Large intestine (tissue), 3 donors: ENCODE results near the gene CPT2. TPM values are rescaled to one million over a fixed set of nuclear protein-coding genes. Genes with fewer than 3 reads are reported as not detected.
"Not testable (repeated sequence)": the region's sequence is repeated elsewhere in the genome, so short reads cannot be mapped to it uniquely, and the experiment has no call there.

Experiments
- DNase-seq, 2 donors: peaks; one replicate each; pipeline versions ENCODE4 v3.0.0 to v3.0.0-alpha.2; 2013
- H3K27ac ChIP-seq: one replicate; pipeline ENCODE4 v1.5.1; 2013; ENCODE audit warnings: low read length
- H3K27me3 ChIP-seq: 2 replicates; pipeline ENCODE4 v1.6.1; 2013; ENCODE audit warnings: low read length; ENCODE audit not compliant: control insufficient read depth, insufficient read depth
- H3K36me3 ChIP-seq: 2 replicates; pipeline ENCODE4 v1.6.1; 2013; ENCODE audit warnings: low read length; ENCODE audit not compliant: control insufficient read depth, insufficient read depth
- H3K4me1 ChIP-seq: one replicate; pipeline ENCODE4 v1.6.1; 2013; ENCODE audit warnings: low read length; ENCODE audit not compliant: control insufficient read depth, insufficient read depth
- H3K4me3 ChIP-seq: one replicate; pipeline ENCODE4 v1.5.1; 2013; ENCODE audit warnings: low read length
- H3K9me3 ChIP-seq: one replicate; pipeline ENCODE4 v1.6.1; 2013; ENCODE audit warnings: mild to moderate bottlenecking, low read depth, low read length, moderate library complexity; ENCODE audit not compliant: control insufficient read depth
- WGBS: methylation state at CpG from one replicate; pipeline ENCODE4 v1.1.5; 2013; ENCODE audit warnings: low lambda C conversion rate; ENCODE audit not compliant: insufficient coverage; 5-methylcytosine and 5-hydroxymethylcytosine counted together
- polyA plus RNA-seq: library from polyadenylated mRNA; unstranded; fragments of 120-200 nt; gene quantifications from one replicate; pipeline ENCODE4 v1.2.1, GENCODE V29; 2013

The CPT2 gene
- polyA plus RNA-seq, 1 donor = 30.4 TPM

DNA sequence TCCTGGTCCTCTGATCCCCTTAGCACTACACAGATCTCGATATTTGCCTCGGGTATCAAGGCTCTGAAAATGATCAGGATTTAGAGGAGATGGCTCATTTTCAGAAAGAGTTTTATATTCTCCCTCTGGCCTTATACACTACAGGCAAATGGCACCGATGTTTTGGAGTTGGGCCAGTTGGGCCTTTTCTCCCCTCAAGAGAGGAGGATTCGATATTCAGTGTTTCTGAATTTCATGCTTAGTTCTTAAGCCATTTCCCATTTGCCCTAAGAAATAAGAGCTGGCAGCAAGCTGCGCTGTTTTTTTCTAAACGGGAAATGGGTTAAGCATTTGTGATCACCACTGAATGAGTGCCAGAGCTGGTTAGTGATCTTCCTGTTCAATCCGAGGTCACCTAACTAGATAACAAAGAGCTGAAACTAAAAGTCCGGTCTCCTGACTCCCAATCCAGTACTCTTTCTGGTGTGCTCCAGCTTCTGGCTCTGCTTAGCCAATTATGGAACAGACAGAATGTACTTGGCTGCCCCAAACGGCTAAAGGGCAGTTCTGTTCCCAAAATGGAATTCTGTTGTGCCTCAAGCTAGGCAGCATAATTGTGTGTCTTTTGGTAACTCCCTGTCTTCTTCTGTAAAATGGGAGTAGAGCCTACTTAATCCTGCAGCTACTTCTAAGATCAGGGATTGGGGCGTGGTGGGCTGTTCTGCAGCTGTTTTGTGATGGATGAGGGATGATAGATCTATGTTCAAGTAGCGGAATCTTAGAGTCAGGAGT, 1.2 kb upstream of the CPT2 start:
- no peak for DNase-seq
- Histone ChIP-seq H3K4me3 (no peak overlapping the region), H3K9me3 (no peaks in the 10 kb centered on the region), H3K27ac (no peak overlapping the region), H3K27me3 (no peaks in the 10 kb centered on the region), H3K4me1 (peaks cover 21% of the 10 kb centered on the region), H3K36me3 (no peaks in the 10 kb centered on the region)
- WGBS = no CpG with 5 or more reads among the region's 11 CpGs

DNA sequence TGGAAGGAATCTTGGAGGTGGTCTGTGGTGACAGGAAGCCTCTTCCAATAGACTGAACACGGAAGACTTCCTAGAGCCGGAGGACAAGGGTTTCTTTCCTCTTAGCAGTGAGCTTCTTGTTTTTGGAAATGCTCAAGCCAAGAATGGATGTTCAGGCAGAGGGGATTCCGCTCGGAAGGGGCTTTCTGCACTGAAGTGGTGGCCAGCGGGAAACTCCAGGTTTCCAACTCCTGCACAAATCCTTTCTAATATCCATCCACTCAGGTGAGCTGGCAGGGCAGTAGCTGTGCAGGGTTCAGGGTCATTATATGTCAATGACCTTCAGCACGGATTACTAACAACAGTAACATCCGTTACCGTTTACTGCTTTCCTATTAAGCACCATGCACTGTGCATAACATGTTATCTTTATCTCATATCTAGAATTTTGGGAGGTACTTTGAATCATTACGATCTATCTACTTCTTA, 573 bp upstream of the CPT2 start:
- H3K9me3 ChIP-seq = no peaks in the 10 kb centered on the region
- H3K36me3 ChIP-seq = peaks cover 5% of the 10 kb centered on the region
- no CpG with 5 or more reads among the region's 9 CpGs for WGBS
- DNase-seq = peak in 1 of 2 donors; percentile 76
- H3K4me3 ChIP-seq = peak overlapping the region; percentile 92
- no peaks in the 10 kb centered on the region for H3K27me3 ChIP-seq
- H3K27ac ChIP-seq = peak overlapping the region; percentile 80
- H3K4me1 ChIP-seq = peaks cover 21% of the 10 kb centered on the region

DNA sequence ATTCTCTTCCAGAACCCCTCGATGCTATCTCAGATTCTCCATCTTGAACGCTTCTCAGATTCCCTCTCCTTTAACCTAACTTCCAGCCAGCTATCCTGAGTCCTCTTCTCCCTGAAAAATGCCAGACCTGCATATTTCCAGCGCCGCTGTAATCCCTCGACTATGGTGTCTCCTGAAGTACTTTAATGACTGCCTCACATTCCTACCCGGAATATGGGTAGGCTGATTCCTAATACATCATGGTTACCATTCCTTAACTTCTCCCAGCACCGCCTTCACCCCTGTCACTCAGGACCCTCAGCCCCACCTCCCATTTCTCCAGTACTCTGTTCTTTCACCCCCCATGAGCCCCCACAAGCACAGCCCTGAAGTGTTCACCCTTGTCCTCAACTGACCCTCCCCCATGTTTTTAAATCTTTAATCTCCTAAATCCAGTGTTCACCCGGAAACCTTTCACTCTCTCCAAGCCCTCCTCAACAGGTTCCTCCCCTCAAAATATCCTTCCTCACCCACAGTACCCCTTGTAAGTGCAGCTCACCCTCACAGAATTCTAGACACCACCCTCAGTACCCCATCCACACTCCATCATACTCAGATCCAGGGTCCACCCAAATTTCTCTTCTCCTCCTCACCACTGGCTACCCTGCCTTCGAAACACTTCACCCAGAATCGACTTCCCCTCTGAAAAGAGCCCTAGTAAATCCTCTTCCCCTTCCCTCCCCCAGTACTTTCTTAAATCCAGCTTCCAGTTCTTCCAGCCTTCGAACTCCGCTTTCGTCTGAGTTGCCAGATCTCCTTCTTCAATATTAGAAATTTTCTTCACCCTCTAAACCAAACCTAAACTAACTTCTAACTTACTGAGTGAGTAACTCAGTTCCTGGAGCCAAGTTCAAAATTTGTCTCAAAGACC, 922 bp downstream of the CPT2 start:
- H3K9me3 ChIP-seq = no peaks in the 10 kb centered on the region
- H3K27ac ChIP-seq = peak overlapping the region; percentile 80
- DNase-seq = peak in 1 of 2 donors; percentile 41
- peaks cover 21% of the 10 kb centered on the region for H3K4me1 ChIP-seq
- WGBS = 46% methylated on average over 6 of the region's 13 CpGs
- peaks cover 17% of the 10 kb centered on the region for H3K36me3 ChIP-seq
- H3K4me3 ChIP-seq = peak overlapping the region; percentile 92
- H3K27me3 ChIP-seq = no peaks in the 10 kb centered on the region

DNA sequence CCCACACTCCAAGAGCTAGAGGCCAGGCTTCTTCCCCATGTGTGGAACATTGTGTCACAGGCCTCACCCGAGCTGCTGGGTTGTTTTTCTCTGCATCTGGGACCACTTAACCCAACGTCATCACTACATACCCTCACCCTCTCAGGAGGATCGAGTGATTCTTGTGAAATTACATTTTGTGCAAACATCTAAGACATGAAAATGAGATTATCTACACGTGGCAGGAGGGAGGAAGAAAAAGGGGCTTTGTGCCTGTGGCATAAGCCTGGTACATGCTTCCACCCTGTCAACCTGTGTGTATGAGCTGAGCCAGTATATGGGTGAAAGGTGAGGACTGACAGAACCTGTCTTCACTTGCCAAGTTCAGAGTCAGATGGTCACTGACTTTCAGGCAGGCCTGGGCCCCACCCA, 1.6 kb downstream of the CPT2 start:
- Histone ChIP-seq H3K9me3 (no peaks in the 10 kb centered on the region), H3K4me1 (peaks cover 21% of the 10 kb centered on the region), H3K27me3 (no peaks in the 10 kb centered on the region), H3K36me3 (peaks cover 24% of the 10 kb centered on the region), H3K4me3 (no peak overlapping the region), H3K27ac (peak overlapping the region; percentile 11)
- no CpG with 5 or more reads among the region's 4 CpGs for WGBS
- DNase-seq = peak in 1 of 2 donors; percentile 64

DNA sequence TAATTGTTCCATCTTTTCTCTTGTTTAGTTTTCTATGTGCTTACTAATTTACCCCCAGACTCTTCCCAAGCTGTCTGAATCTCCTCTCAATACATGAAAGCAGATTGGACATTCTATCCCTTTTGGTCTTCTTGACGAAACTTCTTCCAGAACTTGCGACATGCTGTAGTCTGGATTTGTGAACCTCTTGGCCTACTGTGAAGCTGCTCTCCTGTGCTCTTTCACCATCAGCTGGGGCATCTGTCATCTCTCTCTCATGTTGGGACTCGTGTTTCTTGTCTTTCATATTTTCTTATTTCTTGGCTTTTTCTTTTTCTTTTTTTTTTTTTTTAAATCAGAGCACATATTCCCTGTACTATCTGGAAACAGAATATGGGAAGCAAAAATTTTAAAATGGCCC, 6.8 kb downstream of the CPT2 start:
- no peak for DNase-seq
- peaks cover 66% of the 10 kb centered on the region for H3K36me3 ChIP-seq
- H3K4me1 ChIP-seq = no peaks in the 10 kb centered on the region
- H3K27ac ChIP-seq = no peak overlapping the region
- peaks cover 18% of the 10 kb centered on the region for H3K9me3 ChIP-seq
- 100% methylated on average over 2 of the region's 3 CpGs for WGBS
- no peak overlapping the region for H3K4me3 ChIP-seq
- no peaks in the 10 kb centered on the region for H3K27me3 ChIP-seq

DNA sequence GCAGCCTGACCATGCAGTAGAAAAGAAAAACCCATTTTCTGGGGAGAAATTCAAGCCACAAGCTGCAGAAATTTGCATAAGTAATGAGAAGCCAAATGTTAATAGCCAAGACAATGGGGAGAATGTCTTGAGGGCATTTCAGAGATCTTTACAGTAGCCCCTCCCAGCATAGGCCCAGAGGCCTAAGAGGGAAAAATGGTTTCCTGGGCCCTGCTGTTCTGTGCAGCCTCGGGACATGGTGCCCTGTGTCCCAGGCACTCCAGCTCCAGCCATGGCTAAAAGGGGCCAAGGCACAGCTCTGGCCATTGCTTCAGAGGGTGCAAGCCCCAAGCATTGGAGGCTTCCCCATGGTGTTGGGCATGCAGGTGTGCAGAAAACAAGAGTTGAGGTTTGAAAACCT, 8.9 kb downstream of the CPT2 start:
- H3K27ac ChIP-seq, H3K27me3 ChIP-seq, H3K4me3 ChIP-seq, DNase-seq, H3K4me1 ChIP-seq: not testable (repeated sequence)
- Histone ChIP-seq H3K9me3 (peaks cover 18% of the 10 kb centered on the region), H3K36me3 (peaks cover 80% of the 10 kb centered on the region)
- no CpG with 5 or more reads among the region's 1 CpG for WGBS

DNA sequence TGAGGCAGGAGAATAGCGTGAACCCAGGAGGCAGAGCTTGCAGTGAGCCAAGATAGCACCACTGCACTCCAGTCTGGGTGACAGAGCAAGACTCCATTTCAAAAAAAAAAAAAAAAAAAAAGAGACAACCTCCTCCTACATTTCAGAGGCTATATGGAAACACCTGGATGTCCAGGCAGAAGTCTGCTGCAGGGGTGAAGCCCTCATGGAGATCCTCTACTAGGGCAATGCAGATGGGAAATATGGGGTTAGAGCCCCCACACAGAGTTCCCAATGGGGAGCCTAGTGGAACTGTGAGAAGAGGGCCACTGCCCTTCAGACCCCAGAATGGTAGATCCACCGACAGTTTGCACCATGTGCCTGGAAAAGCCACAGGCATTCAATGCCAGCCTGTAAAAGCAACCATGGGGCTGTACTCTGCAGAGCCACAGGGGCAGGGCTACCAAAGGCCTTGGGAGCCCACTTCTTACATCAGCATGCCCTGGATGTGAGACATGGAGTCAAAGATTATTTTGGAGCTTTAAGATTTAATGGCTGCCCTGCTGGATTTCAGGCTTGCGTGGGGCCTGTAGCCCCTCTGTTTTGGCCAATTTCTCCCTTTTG, 9.6 kb downstream of the CPT2 start:
- H3K4me1 ChIP-seq, DNase-seq, H3K4me3 ChIP-seq, H3K27me3 ChIP-seq, H3K27ac ChIP-seq: not testable (repeated sequence)
- no CpG with 5 or more reads among the region's 3 CpGs for WGBS
- H3K9me3 ChIP-seq = peaks cover 18% of the 10 kb centered on the region
- peaks cover 80% of the 10 kb centered on the region for H3K36me3 ChIP-seq

DNA sequence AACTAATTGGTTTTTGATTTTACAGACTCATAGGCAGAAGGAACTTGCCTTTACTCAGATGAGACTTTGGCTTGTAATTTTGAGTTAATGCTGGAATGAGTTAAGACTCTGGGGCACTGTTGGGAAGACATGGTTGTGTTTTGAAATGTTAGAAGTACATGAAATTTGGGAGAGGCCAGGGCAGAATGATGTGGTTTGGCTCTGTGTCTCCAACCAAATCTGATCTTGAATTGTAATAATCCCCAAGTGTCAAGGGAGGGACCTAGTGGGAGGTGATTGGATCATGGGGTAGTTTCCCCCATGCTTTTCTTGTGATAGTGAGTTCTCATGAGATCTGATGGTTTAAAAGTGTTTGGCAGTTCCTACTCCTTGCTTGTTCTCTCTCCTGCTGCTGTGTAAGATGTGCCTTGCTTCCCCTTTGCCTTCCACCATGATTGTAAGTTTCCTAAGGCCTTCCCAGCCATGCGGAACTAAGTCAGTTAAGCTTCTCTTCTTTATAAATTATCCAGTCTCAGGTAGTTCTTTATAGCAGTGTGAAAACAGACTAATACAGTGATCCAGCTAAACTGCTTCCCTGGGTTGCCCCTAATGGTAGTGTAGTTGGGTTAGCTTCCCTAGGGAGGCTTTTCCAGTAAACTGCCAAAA, 10.2 kb downstream of the CPT2 start:
- no peaks in the 10 kb centered on the region for H3K27me3 ChIP-seq
- no peak for DNase-seq
- peaks cover 18% of the 10 kb centered on the region for H3K9me3 ChIP-seq
- whole genome bisulfite sequencing = no CpG with 5 or more reads among the region's 1 CpG
- peaks cover 82% of the 10 kb centered on the region for H3K36me3 ChIP-seq
- H3K4me1 ChIP-seq = no peaks in the 10 kb centered on the region
- H3K4me3 ChIP-seq = no peak overlapping the region
- no peak overlapping the region for H3K27ac ChIP-seq

DNA sequence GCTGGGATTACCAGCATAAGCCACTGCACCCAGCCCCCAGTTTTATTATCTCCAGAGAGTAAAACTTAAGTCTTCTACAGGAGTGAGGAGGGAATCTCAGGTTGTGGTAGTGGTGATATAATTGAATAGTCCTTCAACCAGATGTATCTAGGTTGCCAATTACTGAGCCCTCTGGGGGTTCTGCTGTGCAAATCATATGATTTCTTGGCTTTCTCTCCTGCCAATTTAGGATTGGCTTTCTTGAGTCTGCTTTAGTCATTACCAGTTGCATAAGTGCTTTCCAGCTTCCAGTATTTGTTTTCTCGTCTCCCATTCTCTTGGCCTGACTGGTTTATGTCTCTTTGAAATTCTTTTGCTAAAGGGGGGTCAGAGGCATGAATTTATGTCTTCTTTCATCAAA, 11.1 kb downstream of the CPT2 start:
- H3K4me3 ChIP-seq = no peak overlapping the region
- H3K4me1 ChIP-seq = no peaks in the 10 kb centered on the region
- no peaks in the 10 kb centered on the region for H3K27me3 ChIP-seq
- peaks cover 18% of the 10 kb centered on the region for H3K9me3 ChIP-seq
- H3K27ac ChIP-seq = no peak overlapping the region
- 100% methylated on average over 1 of the region's 1 CpG for WGBS
- H3K36me3 ChIP-seq = peaks cover 81% of the 10 kb centered on the region
- DNase-seq = no peak

DNA sequence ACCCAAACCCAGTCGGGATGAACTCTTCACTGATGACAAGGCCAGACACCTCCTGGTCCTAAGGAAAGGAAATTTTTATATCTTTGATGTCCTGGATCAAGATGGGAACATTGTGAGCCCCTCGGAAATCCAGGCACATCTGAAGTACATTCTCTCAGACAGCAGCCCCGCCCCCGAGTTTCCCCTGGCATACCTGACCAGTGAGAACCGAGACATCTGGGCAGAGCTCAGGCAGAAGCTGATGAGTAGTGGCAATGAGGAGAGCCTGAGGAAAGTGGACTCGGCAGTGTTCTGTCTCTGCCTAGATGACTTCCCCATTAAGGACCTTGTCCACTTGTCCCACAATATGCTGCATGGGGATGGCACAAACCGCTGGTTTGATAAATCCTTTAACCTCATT, 13.7 kb downstream of the CPT2 start:
- Histone ChIP-seq H3K27ac (no peak overlapping the region), H3K36me3 (peaks cover 73% of the 10 kb centered on the region), H3K27me3 (no peaks in the 10 kb centered on the region), H3K4me3 (no peak overlapping the region), H3K9me3 (peaks cover 15% of the 10 kb centered on the region), H3K4me1 (peaks cover 16% of the 10 kb centered on the region)
- WGBS = no CpG with 5 or more reads among the region's 7 CpGs
- DNase-seq = no peak
